ENCODE measurements around the gene ARID1B.

ARID1B gene

GRCh38 chr6:156864557-156864956 is 87.4 kb downstream of the ARID1B start:
- H3K27ac ChIP-seq (ENCODE audit: low read depth, low read length): no peak overlapping the region
- H4K20me1 ChIP-seq (ENCODE audit: low read depth, low read length): peaks cover 12% of the 10 kb centered on the region
- H3K4me2 ChIP-seq (ENCODE audit: low read depth, low read length, poor library complexity, severe bottlenecking): no peak overlapping the region
- H2AFZ ChIP-seq (ENCODE audit: low read depth, low read length, severe bottlenecking): no peak overlapping the region
- H3K9me2 ChIP-seq (replicated peaks; ENCODE audit: insufficient read depth, low read length): no peaks in the 10 kb centered on the region
- no peaks in the 10 kb centered on the region for H3K36me3 ChIP-seq (ENCODE audit: low read length)
- H3K27me3 ChIP-seq (ENCODE audit: low read length): no peaks in the 10 kb centered on the region
- peaks cover 71% of the 10 kb centered on the region for H3K79me2 ChIP-seq (ENCODE audit: insufficient read depth, low read length)
- H3K4me3 ChIP-seq (ENCODE audit: insufficient read depth, low read length, poor library complexity, severe bottlenecking): no peak overlapping the region
- TF ChIP-seq, protein P1, sequence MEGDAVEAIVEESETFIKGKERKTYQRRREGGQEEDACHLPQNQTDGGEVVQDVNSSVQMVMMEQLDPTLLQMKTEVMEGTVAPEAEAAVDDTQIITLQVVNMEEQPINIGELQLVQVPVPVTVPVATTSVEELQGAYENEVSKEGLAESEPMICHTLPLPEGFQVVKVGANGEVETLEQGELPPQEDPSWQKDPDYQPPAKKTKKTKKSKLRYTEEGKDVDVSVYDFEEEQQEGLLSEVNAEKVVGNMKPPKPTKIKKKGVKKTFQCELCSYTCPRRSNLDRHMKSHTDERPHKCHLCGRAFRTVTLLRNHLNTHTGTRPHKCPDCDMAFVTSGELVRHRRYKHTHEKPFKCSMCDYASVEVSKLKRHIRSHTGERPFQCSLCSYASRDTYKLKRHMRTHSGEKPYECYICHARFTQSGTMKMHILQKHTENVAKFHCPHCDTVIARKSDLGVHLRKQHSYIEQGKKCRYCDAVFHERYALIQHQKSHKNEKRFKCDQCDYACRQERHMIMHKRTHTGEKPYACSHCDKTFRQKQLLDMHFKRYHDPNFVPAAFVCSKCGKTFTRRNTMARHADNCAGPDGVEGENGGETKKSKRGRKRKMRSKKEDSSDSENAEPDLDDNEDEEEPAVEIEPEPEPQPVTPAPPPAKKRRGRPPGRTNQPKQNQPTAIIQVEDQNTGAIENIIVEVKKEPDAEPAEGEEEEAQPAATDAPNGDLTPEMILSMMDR (IDR thresholded peaks at IDR 0.05; ENCODE audit: insufficient read depth, low read length, poor library complexity, severe bottlenecking): no peak
- TF ChIP-seq EZH2phosphoT487 (conservative IDR thresholded peaks at IDR 0.05; ENCODE audit: low read length): no peak
- H3F3A ChIP-seq (ENCODE audit: insufficient read depth): no peaks in the 10 kb centered on the region
- no peak overlapping the region for H3K9ac ChIP-seq (ENCODE audit: low read length)
- H3K9me3 ChIP-seq (ENCODE audit: insufficient read depth, low read length): no peaks in the 10 kb centered on the region

DNA sequence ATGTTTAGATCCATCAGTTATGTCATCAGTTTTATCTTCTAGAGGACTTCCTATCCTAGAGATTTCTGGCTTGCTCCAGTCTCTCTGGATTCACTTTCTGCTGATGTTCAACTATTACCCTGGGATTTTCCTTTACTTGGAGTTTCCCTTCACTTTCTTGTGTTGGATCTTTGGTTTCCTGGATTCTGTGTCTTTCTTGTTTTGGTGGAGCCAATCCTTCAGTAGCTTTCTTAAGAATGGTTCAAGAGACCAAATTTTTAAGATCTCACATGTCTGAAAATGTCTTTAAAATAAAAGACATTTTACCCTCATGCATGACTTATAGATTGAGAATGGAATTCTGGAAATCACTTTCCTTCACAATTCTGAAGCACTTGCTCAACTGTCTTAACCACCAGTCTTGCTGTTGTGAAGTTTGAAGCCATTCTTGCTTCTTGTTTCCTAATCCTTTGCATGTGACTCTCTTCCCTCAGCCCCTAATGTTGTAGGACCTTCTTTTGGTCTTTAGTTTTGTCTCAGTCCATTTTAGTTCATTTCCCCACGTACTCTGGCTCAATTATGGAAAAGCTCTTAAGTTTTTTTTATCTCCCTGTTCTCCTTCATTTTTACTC is 87.9 kb downstream of the ARID1B start:
- Histone ChIP-seq H2AFZ (ENCODE audit: low read depth, low read length, severe bottlenecking) (no peak overlapping the region), H4K20me1 (ENCODE audit: low read depth, low read length) (peaks cover 12% of the 10 kb centered on the region), H3K4me2 (ENCODE audit: low read depth, low read length, poor library complexity, severe bottlenecking) (no peak overlapping the region), H3K36me3 (ENCODE audit: low read length) (no peaks in the 10 kb centered on the region), H3K27me3 (ENCODE audit: low read length) (no peaks in the 10 kb centered on the region), H3F3A (ENCODE audit: insufficient read depth) (no peaks in the 10 kb centered on the region), H3K9ac (ENCODE audit: low read length) (no peak overlapping the region), H3K27ac (ENCODE audit: low read depth, low read length) (no peak overlapping the region), H3K9me3 (ENCODE audit: insufficient read depth, low read length) (no peaks in the 10 kb centered on the region), H3K79me2 (ENCODE audit: insufficient read depth, low read length) (peaks cover 69% of the 10 kb centered on the region), H3K4me3 (ENCODE audit: insufficient read depth, low read length, poor library complexity, severe bottlenecking) (no peak overlapping the region), H3K9me2 (replicated peaks; ENCODE audit: insufficient read depth, low read length) (no peaks in the 10 kb centered on the region)
- TF ChIP-seq EZH2phosphoT487 (conservative IDR thresholded peaks at IDR 0.05; ENCODE audit: low read length): no peak

GRCh38 chr6:156866220-156867015 is 89.2 kb downstream of the ARID1B start:
- H3K27ac ChIP-seq (ENCODE audit: low read depth, low read length): no peak overlapping the region
- no peak overlapping the region for H2AFZ ChIP-seq (ENCODE audit: low read depth, low read length, severe bottlenecking)
- H3K36me3 ChIP-seq (ENCODE audit: low read length): no peaks in the 10 kb centered on the region
- 0 out of 2 replicates have a peak, but pooled peaks cover 4% of the 10 kb centered on the region for H4K20me1 ChIP-seq (ENCODE audit: low read depth, low read length)
- no peak overlapping the region for H3K9ac ChIP-seq (ENCODE audit: low read length)
- H3F3A ChIP-seq (ENCODE audit: insufficient read depth): no peaks in the 10 kb centered on the region
- no peaks in the 10 kb centered on the region for H3K9me3 ChIP-seq (ENCODE audit: insufficient read depth, low read length)
- no peak overlapping the region for H3K4me3 ChIP-seq (ENCODE audit: insufficient read depth, low read length, poor library complexity, severe bottlenecking)
- H3K4me2 ChIP-seq (ENCODE audit: low read depth, low read length, poor library complexity, severe bottlenecking): no peak overlapping the region
- no peaks in the 10 kb centered on the region for H3K9me2 ChIP-seq (replicated peaks; ENCODE audit: insufficient read depth, low read length)
- TF ChIP-seq, protein P1 (IDR thresholded peaks at IDR 0.05; ENCODE audit: insufficient read depth, low read length, poor library complexity, severe bottlenecking): no peak
- no peak for TF ChIP-seq EZH2phosphoT487 (conservative IDR thresholded peaks at IDR 0.05; ENCODE audit: low read length)
- no peaks in the 10 kb centered on the region for H3K27me3 ChIP-seq (ENCODE audit: low read length)
- H3K79me2 ChIP-seq (ENCODE audit: insufficient read depth, low read length): peaks cover 69% of the 10 kb centered on the region

GRCh38 chr6:156867121-156867520 is 89.9 kb downstream of the ARID1B start:
- H3K79me2 ChIP-seq (ENCODE audit: insufficient read depth, low read length): peaks cover 70% of the 10 kb centered on the region
- TF ChIP-seq EZH2phosphoT487 (conservative IDR thresholded peaks at IDR 0.05; ENCODE audit: low read length): no peak
- TF ChIP-seq, protein P1 (IDR thresholded peaks at IDR 0.05; ENCODE audit: insufficient read depth, low read length, poor library complexity, severe bottlenecking): no peak
- no peaks in the 10 kb centered on the region for H3K27me3 ChIP-seq (ENCODE audit: low read length)
- H4K20me1 ChIP-seq (ENCODE audit: low read depth, low read length): 0 out of 2 replicates have a peak, but pooled peaks cover 4% of the 10 kb centered on the region
- H3K9me3 ChIP-seq (ENCODE audit: insufficient read depth, low read length): no peaks in the 10 kb centered on the region
- no peaks in the 10 kb centered on the region for H3F3A ChIP-seq (ENCODE audit: insufficient read depth)
- H3K9me2 ChIP-seq (replicated peaks; ENCODE audit: insufficient read depth, low read length): no peaks in the 10 kb centered on the region
- no peak overlapping the region for H3K9ac ChIP-seq (ENCODE audit: low read length)
- H3K36me3 ChIP-seq (ENCODE audit: low read length): no peaks in the 10 kb centered on the region
- no peak overlapping the region for H3K4me2 ChIP-seq (ENCODE audit: low read depth, low read length, poor library complexity, severe bottlenecking)
- no peak overlapping the region for H2AFZ ChIP-seq (ENCODE audit: low read depth, low read length, severe bottlenecking)
- H3K4me3 ChIP-seq (ENCODE audit: insufficient read depth, low read length, poor library complexity, severe bottlenecking): no peak overlapping the region
- H3K27ac ChIP-seq (ENCODE audit: low read depth, low read length): no peak overlapping the region
